GM18505 (cell line): ENCODE results near the gene TMEM74B.

ENCODE experiments used
- ATAC-seq: cut with Tn5 transposase; IDR thresholded peaks from one replicate; pipeline ENCODE4 v1.9.1; 2021; ENCODE audit not compliant: unreplicated experiment
- POLR2A ChIP-seq: IDR thresholded peaks from 4 replicates; pipeline ENCODE4 v1.6.1; 2011; ENCODE audit warnings: borderline replicate concordance; ENCODE audit not compliant: insufficient read depth, insufficient read length; ENCODE audit errors: extremely low read depth

The TMEM74B gene

GRCh38 chr20:1210501-1210900 lies 25.7 kb upstream of the TMEM74B start:
- ATAC-seq = no peak
- TF ChIP-seq POLR2A = no peak

- ATAC-seq = no peak
- TF ChIP-seq POLR2A = no peak
Measured at GRCh38 chr20:1209447-1210387, 24.9 kb upstream of the TMEM74B start.

DNA sequence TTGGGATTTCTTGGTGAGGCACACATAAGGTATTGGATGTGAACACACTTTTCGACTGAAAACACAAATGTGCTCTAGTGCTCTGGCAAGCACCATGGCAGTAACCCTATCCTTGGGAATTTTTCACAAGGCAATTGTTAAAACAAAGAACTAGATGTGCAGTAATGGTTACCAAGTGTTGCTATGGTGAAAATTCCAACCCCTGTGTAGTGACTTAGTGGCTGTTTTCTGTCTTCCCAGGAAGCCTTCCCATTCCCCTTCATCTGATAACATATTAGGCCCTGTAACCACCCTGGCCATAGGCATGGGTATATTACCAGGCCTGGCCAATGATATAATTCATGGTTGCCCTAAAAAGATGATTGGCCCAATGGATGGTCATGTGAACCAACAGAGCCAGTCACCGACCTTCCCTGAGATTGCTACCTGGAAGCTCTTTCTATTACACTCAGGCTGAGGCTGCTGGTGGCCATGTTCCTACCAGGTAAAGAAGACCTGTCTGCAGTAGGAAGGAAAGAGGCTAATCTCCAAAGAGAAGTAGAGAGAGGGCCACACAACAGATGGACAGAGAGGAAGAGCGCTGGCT lies 22.6 kb upstream of the TMEM74B start:
- no peak for ATAC-seq
- no peak for TF ChIP-seq POLR2A

DNA sequence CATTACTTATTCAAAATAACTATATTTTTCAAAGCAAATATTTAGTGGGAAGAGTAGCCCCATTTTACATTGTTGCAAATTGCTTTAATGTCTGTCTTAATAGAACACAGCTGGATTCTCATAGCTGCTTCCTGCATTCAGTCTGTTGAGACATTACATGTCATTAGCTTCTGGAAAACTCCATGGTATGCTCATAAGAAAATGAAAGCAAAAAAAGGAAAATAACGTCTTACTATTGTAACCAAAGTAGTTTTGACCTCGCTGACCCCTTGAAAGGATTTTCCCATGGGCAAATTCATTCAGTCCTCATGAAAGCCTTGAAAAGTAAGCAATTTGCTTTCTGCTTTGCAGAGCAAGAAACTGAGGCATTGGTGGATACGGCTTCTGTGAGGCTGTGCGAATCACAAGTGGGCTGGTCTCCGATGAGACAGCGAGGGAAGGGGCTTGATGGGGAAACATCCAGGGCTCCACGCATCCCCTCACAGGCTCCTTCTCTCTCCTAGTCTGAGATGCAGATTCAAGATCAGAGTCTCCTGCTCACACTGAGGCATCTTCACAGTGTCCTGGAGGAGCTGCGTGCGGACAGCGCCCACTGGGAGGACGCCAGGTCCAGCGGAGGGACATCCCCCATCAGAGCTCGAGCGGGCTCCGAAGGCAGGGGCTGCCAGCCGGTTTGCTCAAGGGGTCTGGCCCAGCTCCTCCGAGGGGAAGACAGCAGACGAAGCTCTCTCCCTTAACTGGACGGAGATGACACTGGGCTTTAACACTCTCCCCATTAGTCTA lies 21.8 kb upstream of the TMEM74B start:
- no peak for TF ChIP-seq POLR2A
- ATAC-seq = no peak

DNA sequence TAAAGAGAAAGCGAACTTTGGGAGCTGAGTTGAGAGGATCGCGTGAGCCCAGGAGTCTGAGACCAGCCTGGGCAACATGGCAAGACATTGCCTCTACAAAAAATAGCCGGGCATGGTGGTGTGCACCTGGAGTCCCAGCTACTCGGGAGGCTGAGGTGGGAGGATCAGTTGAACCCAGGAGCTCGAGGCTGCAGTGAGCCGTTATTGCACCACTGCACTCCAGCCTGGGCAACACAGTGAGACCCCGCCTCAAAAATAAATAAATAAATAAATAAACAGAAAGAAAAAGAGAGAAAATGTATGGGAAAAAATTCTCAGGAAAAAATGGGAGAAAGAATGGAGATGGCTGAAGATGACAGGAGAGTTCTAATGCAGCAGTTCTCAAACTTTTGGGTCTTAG lies 21.0 kb upstream of the TMEM74B start:
- no peak for TF ChIP-seq POLR2A
- ATAC-seq = no peak

DNA sequence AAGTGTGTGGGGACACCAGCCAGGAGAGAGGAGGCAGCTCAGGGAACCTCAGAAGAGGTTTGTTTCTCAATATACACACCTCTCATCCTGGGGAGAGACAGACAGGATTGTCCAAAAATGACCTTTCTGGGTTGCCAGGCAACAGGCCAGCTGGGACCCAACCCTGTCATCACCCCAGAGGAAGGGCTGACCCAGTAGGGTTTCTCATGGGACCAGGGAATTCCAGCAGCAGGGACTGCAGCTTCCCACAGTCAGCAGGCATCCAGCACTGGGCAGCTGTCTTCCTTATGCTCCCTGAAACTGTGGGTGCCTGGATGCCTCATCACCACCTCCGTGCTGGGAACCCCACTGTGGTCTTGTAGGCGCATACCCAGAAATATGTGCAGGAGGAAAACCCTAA lies 19.8 kb upstream of the TMEM74B start:
- no peak for TF ChIP-seq POLR2A
- no peak for ATAC-seq

DNA sequence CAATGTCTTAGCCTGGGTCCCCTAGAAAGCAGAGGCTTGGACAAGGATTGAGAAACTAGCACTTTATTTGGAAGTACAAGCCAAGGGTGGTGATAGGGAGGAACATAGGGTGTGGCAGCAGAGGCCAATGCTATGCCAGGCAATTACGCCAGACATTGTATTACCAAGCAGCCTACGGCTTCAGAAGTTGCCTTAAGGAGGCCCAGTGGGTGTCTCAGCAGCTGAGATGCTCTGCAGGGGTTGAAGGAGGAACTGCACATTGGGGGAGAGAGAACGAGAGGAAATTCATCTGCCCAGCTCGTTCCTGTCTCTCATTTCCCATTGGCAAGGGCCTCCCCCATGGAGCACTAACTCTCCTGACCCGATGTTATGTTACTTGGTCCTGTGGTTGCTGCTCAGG lies 19.3 kb upstream of the TMEM74B start:
- no peak for ATAC-seq
- TF ChIP-seq POLR2A = no peak

GRCh38 chr20:1203630-1204029 lies 18.8 kb upstream of the TMEM74B start:
- TF ChIP-seq POLR2A = no peak
- no peak for ATAC-seq

- TF ChIP-seq POLR2A = no peak
- ATAC-seq = no peak
Measured at GRCh38 chr20:1202762-1203504, 18.2 kb upstream of the TMEM74B start, which contains the start of gene C20orf202. C20orf202 (plus strand) TSS chr20:1203454; CDS start chr20:1203586, 132 bp downstream.

GRCh38 chr20:1199964-1200363 lies 15.2 kb upstream of the TMEM74B start:
- TF ChIP-seq POLR2A = no peak
- no peak for ATAC-seq

DNA sequence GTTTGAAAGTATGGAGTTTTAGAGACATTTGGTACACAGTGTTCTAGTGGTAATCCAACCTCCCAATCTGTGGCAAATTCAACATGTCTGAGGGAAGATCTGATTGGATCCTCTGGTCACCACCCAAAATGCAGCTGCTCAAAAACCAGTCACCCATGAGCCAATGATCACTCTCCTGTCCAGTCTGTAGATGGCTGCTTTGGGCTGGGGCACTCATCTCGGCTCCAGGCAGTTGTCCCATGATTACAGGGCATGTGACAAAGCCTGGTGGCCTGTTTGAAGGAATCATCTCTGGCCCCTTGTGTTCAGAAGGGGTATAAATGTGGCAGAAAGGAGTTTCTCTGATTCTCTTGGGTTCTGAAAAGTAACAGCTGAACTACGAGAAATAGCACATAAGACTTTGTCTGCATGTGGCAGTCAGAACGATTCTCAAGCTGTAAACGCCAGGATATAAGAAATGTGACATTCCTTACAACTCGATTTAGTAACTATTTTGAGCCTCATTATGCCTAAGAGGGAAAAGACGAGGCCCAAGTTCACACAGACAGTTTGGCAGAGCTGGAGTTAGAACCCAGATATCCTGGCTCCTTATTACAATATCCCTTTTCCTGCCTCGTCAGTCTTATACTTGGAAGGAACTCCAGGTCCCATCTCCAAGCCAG lies 14.6 kb upstream of the TMEM74B start:
- no peak for ATAC-seq
- no peak for TF ChIP-seq POLR2A

GRCh38 chr20:1198751-1199150 lies 14.0 kb upstream of the TMEM74B start:
- TF ChIP-seq POLR2A = no peak
- no peak for ATAC-seq
